ENCODE results near the gene WIPF3.

Gene WIPF3

DNA sequence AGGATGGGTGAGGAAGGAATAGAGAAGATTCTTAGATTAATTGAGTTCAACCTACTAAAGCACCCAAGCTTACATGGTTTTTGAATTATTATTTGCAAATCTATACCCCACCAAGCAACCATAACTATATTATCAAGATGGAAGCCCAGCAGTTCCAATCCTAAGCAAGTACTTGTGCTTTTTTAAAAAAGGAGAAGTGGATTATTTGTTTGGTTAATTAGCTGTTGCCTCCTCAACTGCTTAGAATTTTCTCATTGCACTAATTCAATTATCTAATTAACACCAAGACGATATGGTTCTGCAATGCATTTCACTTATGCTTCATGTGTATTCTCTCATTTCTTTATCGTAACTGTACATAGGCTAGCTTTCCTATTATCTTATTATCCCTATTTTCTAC is 27.3 kb upstream of the WIPF3 start:
- H3K4me3 ChIP-seq (replicated peaks; ENCODE audit: low read depth, low read length) = no peak overlapping the region
- no peak for TF ChIP-seq CTCF (IDR thresholded peaks at IDR 0.05; ENCODE audit: low read length, missing control alignments)
- no peak for DNase-seq (ENCODE audit: low read depth)

GRCh38 chr7:29780346-29780745 is 26.0 kb upstream of the WIPF3 start:
- DNase-seq (ENCODE audit: low read depth) = no peak
- no peak overlapping the region for H3K4me3 ChIP-seq (replicated peaks; ENCODE audit: low read depth, low read length)
- TF ChIP-seq CTCF (IDR thresholded peaks at IDR 0.05; ENCODE audit: low read length, missing control alignments) = no peak

GRCh38 chr7:29783671-29784070 is 22.6 kb upstream of the WIPF3 start:
- no peak overlapping the region for H3K4me3 ChIP-seq (replicated peaks; ENCODE audit: low read depth, low read length)
- DNase-seq (ENCODE audit: low read depth) = no peak
- no peak for TF ChIP-seq CTCF (IDR thresholded peaks at IDR 0.05; ENCODE audit: low read length, missing control alignments)

GRCh38 chr7:29793507-29793906 is 12.8 kb upstream of the WIPF3 start:
- TF ChIP-seq CTCF (IDR thresholded peaks at IDR 0.05; ENCODE audit: low read length, missing control alignments) = no peak
- H3K4me3 ChIP-seq (replicated peaks; ENCODE audit: low read depth, low read length) = no peak overlapping the region
- DNase-seq (ENCODE audit: low read depth) = no peak

- no peak for DNase-seq (ENCODE audit: low read depth)
- no peak for TF ChIP-seq CTCF (IDR thresholded peaks at IDR 0.05; ENCODE audit: low read length, missing control alignments)
- H3K4me3 ChIP-seq (replicated peaks; ENCODE audit: low read depth, low read length) = no peak overlapping the region
These were observed 11.2 kb upstream of the WIPF3 start for GRCh38 chr7:29794959-29795629.

DNA sequence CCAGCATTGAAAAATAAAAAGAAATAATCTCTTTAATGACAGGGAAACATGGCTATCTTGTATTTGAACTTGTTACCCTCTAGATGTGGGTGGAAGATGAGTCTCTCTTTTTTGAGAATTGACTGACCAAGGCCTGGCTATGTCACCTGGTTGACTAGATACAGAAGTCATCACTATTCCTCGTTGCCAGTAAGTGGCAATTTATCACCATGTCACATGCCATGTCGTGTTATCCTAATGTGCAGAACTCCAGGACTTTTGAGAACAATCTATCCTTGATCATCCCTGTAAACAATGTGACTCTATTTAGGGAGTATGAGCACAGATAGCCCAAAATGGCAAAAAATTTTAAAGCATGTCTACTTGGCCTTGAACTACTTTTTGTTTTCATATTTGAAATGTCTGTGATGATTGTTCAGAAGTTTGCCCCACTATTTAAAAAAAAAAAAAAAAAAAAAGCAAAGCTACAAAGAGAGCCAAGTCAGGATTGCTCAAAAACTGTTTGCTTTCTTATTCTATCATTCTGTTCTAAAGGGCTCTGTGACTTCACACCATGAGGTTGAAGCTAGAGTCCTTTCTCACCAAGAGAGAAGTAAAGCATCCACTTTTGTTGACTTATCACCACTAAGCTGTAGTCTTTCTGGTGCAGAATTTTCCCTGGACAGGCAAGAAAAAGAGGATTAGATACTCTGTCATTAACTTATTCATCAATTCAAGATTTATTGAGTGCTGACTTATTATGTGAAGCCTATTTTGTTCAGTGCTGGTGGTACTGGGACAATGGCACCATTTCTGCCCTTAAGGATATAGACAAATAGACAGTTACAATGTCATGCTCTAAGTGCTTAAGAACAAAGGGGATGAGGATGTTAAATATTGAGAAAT is 10.4 kb upstream of the WIPF3 start:
- no peak for TF ChIP-seq CTCF (IDR thresholded peaks at IDR 0.05; ENCODE audit: low read length, missing control alignments)
- no peak for DNase-seq (ENCODE audit: low read depth)

More for the DNA sequence above, 10.4 kb upstream of the WIPF3 start:
- H3K4me3 ChIP-seq (replicated peaks; ENCODE audit: low read depth, low read length) = no peak overlapping the region
